IMR-90 (cell line): Measurements from ENCODE around the gene RELL1. TPM values are rescaled to one million over a fixed set of nuclear protein-coding genes. Genes with fewer than 3 reads are reported as not detected.

Experiments used
- ATAC-seq: fragments of 200-7000 bp; cut with Tn5 transposase; 2 replicates; pipeline ENCODE4 v1.9.1; 2020; ENCODE audit warnings: low read depth, mild to moderate bottlenecking, moderate library complexity
- BruUV-seq: library from RNA; stranded (reverse); fragments of 400-500 nt; replicated peaks from 2 replicates; lab custom pipeline; 2021; lab: Mats Ljungman, UMichigan
- CTCF ChIA-PET: fragments of 300-600 bp; formaldehyde crosslinking; extraction: SDS; loops from one replicate; lab custom pipeline; 2021; ENCODE audit warnings: antibody characterized with exemption; lab: Yijun Ruan, JAX
- POLR2A ChIA-PET: fragments of 300-600 bp; sonication (Branson Sonifier 250); formaldehyde crosslinking; loops from one replicate; lab custom pipeline; 2022; ENCODE audit warnings: antibody characterized with exemption; ENCODE audit not compliant: unreplicated experiment; lab: Charles Lee
- DNase-seq: peaks from one replicate; pipeline ENCODE4 v3.0.0; 2013
- H2AFZ ChIP-seq: replicated peaks from 2 replicates; pipeline ENCODE3; 2013; ENCODE audit warnings: low read length, mild to moderate bottlenecking; ENCODE audit not compliant: poor library complexity
- H2AK5ac ChIP-seq: 2 replicates; pipeline ENCODE4 v1.6.1; 2013; ENCODE audit warnings: low read depth, low read length, inconsistent platforms
- H2AK9ac ChIP-seq: replicated peaks from 2 replicates; pipeline ENCODE3; 2013; ENCODE audit warnings: mild to moderate bottlenecking, low read depth, low read length, moderate library complexity; ENCODE audit not compliant: poor library complexity
- H2BK120ac ChIP-seq: 2 replicates; pipeline ENCODE4 v1.6.1; 2013; ENCODE audit warnings: low read depth, low read length, inconsistent platforms
- H2BK15ac ChIP-seq: 3 replicates; pipeline ENCODE4 v1.6.1; 2013; ENCODE audit warnings: low read depth, low read length, inconsistent platforms
- H2BK20ac ChIP-seq: 2 replicates; pipeline ENCODE4 v1.6.1; 2013; ENCODE audit warnings: low read depth, mild to moderate bottlenecking, inconsistent platforms, low read length, moderate library complexity
- H2BK5ac ChIP-seq: 2 replicates; pipeline ENCODE4 v1.6.1; 2013; ENCODE audit warnings: mild to moderate bottlenecking, low read depth, low read length, inconsistent platforms; ENCODE audit not compliant: poor library complexity, severe bottlenecking
- H3K14ac ChIP-seq: replicated peaks from 2 replicates; pipeline ENCODE4 v1.6.1; 2013; ENCODE audit warnings: low read depth, low read length, inconsistent platforms
- H3K18ac ChIP-seq: 2 replicates; pipeline ENCODE4 v1.6.1; 2013; ENCODE audit warnings: low read depth, low read length, control low read depth
- H3K23ac ChIP-seq: 2 replicates; pipeline ENCODE4 v1.6.1; 2013; ENCODE audit warnings: low read depth, low read length, inconsistent platforms
- H3K27ac ChIP-seq: 2 replicates; pipeline ENCODE4 v1.5.1; 2013; ENCODE audit warnings: mild to moderate bottlenecking, control low read depth, low read length; ENCODE audit not compliant: insufficient read depth
- H3K27me3 ChIP-seq: 2 replicates; pipeline ENCODE4 v1.6.1; 2013; ENCODE audit warnings: low read length; ENCODE audit not compliant: control insufficient read depth, insufficient read depth
- H3K36me3 ChIP-seq: 2 replicates; pipeline ENCODE4 v1.6.1; 2013; ENCODE audit warnings: low read length, mixed read lengths; ENCODE audit not compliant: control insufficient read depth, insufficient read depth
- H3K4ac ChIP-seq: 2 replicates; pipeline ENCODE4 v1.6.1; 2013; ENCODE audit warnings: low read depth, low read length, inconsistent platforms
- H3K4me1 ChIP-seq: 2 replicates; pipeline ENCODE4 v1.6.1; 2013; ENCODE audit warnings: low read length, mixed read lengths; ENCODE audit not compliant: control insufficient read depth, insufficient read depth
- H3K4me2 ChIP-seq: 2 replicates; pipeline ENCODE4 v1.6.1; 2013; ENCODE audit warnings: low read depth, mild to moderate bottlenecking, control low read depth, low read length, moderate library complexity
- H3K4me3 ChIP-seq: 2 replicates; pipeline ENCODE4 v1.5.1; 2013; ENCODE audit warnings: low read depth, mild to moderate bottlenecking, control low read depth, low read length, moderate library complexity; ENCODE audit not compliant: insufficient read depth
- H3K56ac ChIP-seq: 2 replicates; pipeline ENCODE4 v1.6.1; 2013; ENCODE audit warnings: low read length, inconsistent platforms; ENCODE audit not compliant: insufficient read depth; ENCODE audit errors: extremely low read depth
- H3K79me1 ChIP-seq, 2 experiments: 2 replicates each; pipeline ENCODE4 v1.6.1; 2013; ENCODE audit warnings: low read length in 2 of 2, inconsistent platforms in 1 of 2, low read depth in 1 of 2
- H3K9ac ChIP-seq: 2 replicates; pipeline ENCODE4 v1.6.1; 2013; ENCODE audit warnings: low read depth, low read length, control low read depth
- H3K9me1 ChIP-seq: 2 replicates; pipeline ENCODE4 v1.6.1; 2013; ENCODE audit warnings: low read length, inconsistent platforms; ENCODE audit not compliant: insufficient read depth
- H3K9me3 ChIP-seq: 2 replicates; pipeline ENCODE4 v1.6.1; 2013; ENCODE audit warnings: low read length; ENCODE audit not compliant: control insufficient read depth, insufficient read depth
- H4K20me1 ChIP-seq: 2 replicates; pipeline ENCODE4 v1.6.1; 2013; ENCODE audit warnings: low read length, inconsistent platforms; ENCODE audit not compliant: insufficient read depth
- H4K5ac ChIP-seq: 2 replicates; pipeline ENCODE4 v1.6.1; 2013; ENCODE audit warnings: mild to moderate bottlenecking, low read depth, low read length, control low read depth
- H4K8ac ChIP-seq, 2 experiments: 2 replicates each; pipeline ENCODE4 v1.6.1; 2013; ENCODE audit warnings: low read depth in 2 of 2, low read length in 2 of 2, control low read depth in 1 of 2, inconsistent platforms in 1 of 2
- H4K91ac ChIP-seq: 2 replicates; pipeline ENCODE4 v1.6.1; 2013; ENCODE audit warnings: low read depth, low read length, inconsistent platforms; ENCODE audit not compliant: insufficient read depth
- CHD1 ChIP-seq: IDR thresholded peaks from 2 replicates; pipeline ENCODE4 v1.6.1; 2012; ENCODE audit warnings: low read depth, low read length, improper control_type of control experiment
- CTCF ChIP-seq: conservative IDR thresholded peaks from 2 replicates; pipeline ENCODE4 v1.5.1; 2012; ENCODE audit warnings: mild to moderate bottlenecking, low read depth, low read length, improper control_type of control experiment
- ELK1 ChIP-seq: fragments of 150-350 bp; IDR thresholded peaks from 2 replicates; pipeline ENCODE4 v1.6.1; 2016; ENCODE audit warnings: low read depth, mild to moderate bottlenecking, low read length, moderate library complexity, borderline replicate concordance
- MAFK ChIP-seq: IDR thresholded peaks from 2 replicates; pipeline ENCODE4 v1.6.1; 2012; ENCODE audit warnings: low read depth, low read length, improper control_type of control experiment
- MAZ ChIP-seq: IDR thresholded peaks from 2 replicates; pipeline ENCODE4 v1.6.1; 2012; ENCODE audit warnings: low read depth, mild to moderate bottlenecking, low read length, improper control_type of control experiment, moderate library complexity, borderline replicate concordance
- MXI1 ChIP-seq: IDR thresholded peaks from 2 replicates; pipeline ENCODE4 v1.6.1; 2012; ENCODE audit warnings: low read depth, mild to moderate bottlenecking, low read length, moderate library complexity, borderline replicate concordance
- POLR2A ChIP-seq: IDR thresholded peaks from 2 replicates; pipeline ENCODE4 v1.6.1; 2012; ENCODE audit warnings: mild to moderate bottlenecking, low read depth, low read length
- RAD21 ChIP-seq: IDR thresholded peaks from 2 replicates; pipeline ENCODE4 v1.6.1; 2012; ENCODE audit warnings: low read length, improper control_type of control experiment
- RCOR1 ChIP-seq: IDR thresholded peaks from 2 replicates; pipeline ENCODE4 v1.6.1; 2012; ENCODE audit warnings: mild to moderate bottlenecking, low read length, improper control_type of control experiment; ENCODE audit not compliant: insufficient replicate concordance
- RFX5 ChIP-seq: IDR thresholded peaks from 2 replicates; pipeline ENCODE4 v1.8.0; 2012; ENCODE audit warnings: low read depth, mild to moderate bottlenecking, low read length, moderate library complexity
- SMC3 ChIP-seq: fragments of 150-350 bp; IDR thresholded peaks from 2 replicates; pipeline ENCODE4 v1.6.1; 2016; ENCODE audit warnings: low read depth, mild to moderate bottlenecking, antibody characterized with exemption, low read length, moderate library complexity
- USF2 ChIP-seq: fragments of 150-350 bp; IDR thresholded peaks from 2 replicates; pipeline ENCODE4 v1.6.1; 2017; ENCODE audit warnings: mild to moderate bottlenecking, antibody characterized with exemption, low read length, low read depth
- WGBS, 2 experiments: methylation state at CpG; one replicate each; pipeline versions ENCODE4 v1.1.5 to v1.1.7; 2013; ENCODE audit warnings: missing lambda C conversion rate in 2 of 2; ENCODE audit not compliant: insufficient read length in 1 of 2; ENCODE audit errors: extremely low coverage in 2 of 2; 5-methylcytosine and 5-hydroxymethylcytosine counted together
- dilution Hi-C: fragments of 300-500 bp; cut with HindIII; formaldehyde crosslinking; loops from one replicate; pipeline ENCODE4 v1.14.3; 2018; ENCODE audit warnings: low sequenced_read_pairs; ENCODE audit not compliant: unreplicated experiment
- in situ Hi-C: fragments of 300-500 bp; cut with MboI; formaldehyde crosslinking; loops from 3 replicates; pipeline ENCODE4 v1.14.3; 2019; ENCODE audit warnings: low sequenced_read_pairs, inconsistent platforms, mixed read lengths
- intact Hi-C: fragments of 100-400 bp; cut with micrococcal nuclease; formaldehyde crosslinking; loops from 2 replicates; pipeline ENCODE4 v1.10.0; 2022
- polyA plus RNA-seq, 3 experiments: library from polyadenylated mRNA; depleted of rRNA; stranded (reverse); fragments of >200 nt; gene quantifications; 2 replicates each; pipeline ENCODE4 v1.2.3, GENCODE V29; 2012; ENCODE audit warnings: low replicate concordance in 1 of 3
- total RNA-seq: library from RNA; depleted of rRNA; stranded (reverse); fragments of >200 nt; gene quantifications from 2 replicates; pipeline ENCODE4 v1.2.3, GENCODE V29; 2012

Gene RELL1
- total and polyA plus RNA-seq, 2 of the 4 experiments (the other 2 are of a cell fraction): 6.8 to 39.6 TPM

GRCh38 chr4:37603070-37603468 is 83.1 kb downstream of the RELL1 start:
- POLR2A ChIA-PET: no interaction called here

More at GRCh38 chr4:37603070-37603468, 83.1 kb downstream of the RELL1 start:
- Histone ChIP-seq H3K4me1 (no peaks in the 10 kb centered on the region; the same call in 1 of the 2 replicates), H2BK5ac (no peak overlapping the region), H3K9me3 (no peaks in the 10 kb centered on the region), H3K56ac (no peak overlapping the region), H3K27ac (no peak overlapping the region), H3K9ac (no peak overlapping the region), H2AK5ac (no peak overlapping the region), H3K9me1 (no peaks in the 10 kb centered on the region), H2AK9ac (peak overlapping the region; percentile 70), H4K20me1 (no peaks in the 10 kb centered on the region), H2AFZ (peak overlapping the region; percentile 90), H2BK15ac (no peak overlapping the region), H3K23ac (no peak overlapping the region), H3K14ac (no peak overlapping the region), H2BK20ac (no peak overlapping the region), H3K36me3 (no peaks in the 10 kb centered on the region), H2BK120ac (no peak overlapping the region), H3K4ac (peak overlapping the region; percentile 27; the same call in 1 of the 2 replicates), H3K4me2 (no peak overlapping the region), H4K8ac (no peak overlapping the region), H4K91ac (no peak overlapping the region), H3K4me3 (no peak overlapping the region), H3K18ac (no peak overlapping the region), H3K27me3 (no peaks in the 10 kb centered on the region), H3K79me1 (no peaks in the 10 kb centered on the region), H4K5ac (no peak overlapping the region)
- ATAC-seq: peak; percentile 99
- no TSS peak for BruUV-seq
- dilution Hi-C loops (no loop called here), in situ Hi-C loops (loop anchor here (10.0 kb wide), 2 partner anchors 202 to 432 kb away; no protein-coding TSS in a partner anchor), intact Hi-C loops (loop anchor here (1.0 kb wide), 5 partner anchors 83 to 432 kb away; partner anchors contain the start of genes PGM2 and RELL1)
- peak; percentile 61 for DNase-seq
- TF ChIP-seq POLR2A: 0 out of 2 replicates have a peak, but pooled peaks have one; percentile 34
- no peak for TF ChIP-seq ELK1
- TF ChIP-seq SMC3: peak; percentile 97
- TF ChIP-seq MXI1: peak; percentile 74; the same call in 1 of the 2 replicates
- TF ChIP-seq RCOR1: no peak
- TF ChIP-seq MAFK: no peak
- TF ChIP-seq RAD21: peak; percentile 93
- 0 out of 2 replicates have a peak, but pooled peaks have one; percentile 45 for TF ChIP-seq MAZ
- TF ChIP-seq RFX5: no peak
- no peak for TF ChIP-seq USF2
- no peak for TF ChIP-seq CHD1
- TF ChIP-seq CTCF: peak; percentile 89
- CTCF ChIA-PET: interaction anchor here (0.5 to 2.8 kb wide), 22 partner anchors 9 to 433 kb away, joined by 3 to 16 read pairs (median 4); no protein-coding TSS in a partner anchor
- no CpG with 5 or more reads among the region's 10 CpGs for WGBS, 2 experiments
